CD14-positive monocyte (primary cell): ENCODE results near the gene RER1. TPM values are rescaled to one million over a fixed set of nuclear protein-coding genes. Genes with fewer than 3 reads are reported as not detected.

Source experiments
- DNase-seq, 3 donors: peaks; one replicate each; pipeline ENCODE4 v3.0.0-alpha.2; 2011 to 2022
- H2AFZ ChIP-seq: 2 replicates; pipeline ENCODE4 v1.6.0; 2012; ENCODE audit warnings: mild to moderate bottlenecking, low read depth, low read length, inconsistent platforms; ENCODE audit not compliant: insufficient read depth, poor library complexity, severe bottlenecking
- H3K27ac ChIP-seq, 2 donors: 1 replicate in 1 of 2; 2 replicates in 1 of 2; pipeline ENCODE4 v1.5.1; 2012 to 2013; ENCODE audit warnings: low read length in 2 of 2, control low read depth in 1 of 2, inconsistent platforms in 1 of 2, low read depth in 1 of 2, mild to moderate bottlenecking in 1 of 2
- H3K27me3 ChIP-seq, 2 donors: one replicate each; pipeline versions ENCODE4 v1.6.0 to v1.6.1; 2011 to 2013; ENCODE audit warnings: low read length in 2 of 2; ENCODE audit not compliant: control insufficient read depth in 2 of 2, insufficient read depth in 2 of 2
- H3K36me3 ChIP-seq, 2 donors: replicated peaks in 1 of 2; 1 replicate in 1 of 2; 2 replicates in 1 of 2; pipeline versions ENCODE4 v1.5.1 to v1.6.1; 2012 to 2013; ENCODE audit warnings: low read length in 2 of 2, control low read depth in 1 of 2, inconsistent platforms in 1 of 2, mild to moderate bottlenecking in 1 of 2; ENCODE audit not compliant: insufficient read depth in 2 of 2, control insufficient read depth in 1 of 2
- H3K4me1 ChIP-seq, 2 donors: 1 replicate in 1 of 2; 2 replicates in 1 of 2; pipeline versions ENCODE4 v1.5.1 to v1.6.1; 2012 to 2013; ENCODE audit warnings: low read length in 2 of 2, control low read depth in 1 of 2, inconsistent platforms in 1 of 2, mild to moderate bottlenecking in 1 of 2, moderate library complexity in 1 of 2; ENCODE audit not compliant: insufficient read depth in 2 of 2, control insufficient read depth in 1 of 2
- H3K4me2 ChIP-seq: replicated peaks from 2 replicates; pipeline ENCODE3; 2012; ENCODE audit warnings: low read length, moderate library complexity, mild to moderate bottlenecking; ENCODE audit not compliant: poor library complexity, severe bottlenecking; ENCODE audit errors: extremely low read depth
- H3K4me3 ChIP-seq, 3 experiments: fragments of 200-600 bp in 1 of 3; sonication (generic) in 1 of 3; replicated peaks in 1 of 3; 1 replicate in 2 of 3; 2 replicates in 1 of 3; pipeline ENCODE4 v1.5.1; 2011 to 2013; ENCODE audit warnings: low read length in 3 of 3, mild to moderate bottlenecking in 3 of 3, control low read depth in 2 of 3, low read depth in 2 of 3, inconsistent platforms in 1 of 3, moderate library complexity in 1 of 3
- H3K79me2 ChIP-seq: 2 replicates; pipeline ENCODE4 v1.6.0; 2012; ENCODE audit warnings: mild to moderate bottlenecking, control low read depth, inconsistent platforms, low read length, moderate library complexity; ENCODE audit not compliant: insufficient read depth
- H3K9ac ChIP-seq: 2 replicates; pipeline ENCODE4 v1.6.0; 2017; ENCODE audit warnings: low read length, mild to moderate bottlenecking; ENCODE audit not compliant: insufficient read depth, poor library complexity, severe bottlenecking
- H3K9me3 ChIP-seq, 2 donors: replicated peaks in 1 of 2; 1 replicate in 1 of 2; 2 replicates in 1 of 2; pipeline versions ENCODE4 v1.5.1 to v1.6.1; 2012 to 2013; ENCODE audit warnings: low read length in 2 of 2, control low read depth in 1 of 2; ENCODE audit not compliant: control insufficient read depth in 1 of 2, insufficient read depth in 1 of 2
- H4K20me1 ChIP-seq: 2 replicates; pipeline ENCODE4 v1.6.0; 2012; ENCODE audit warnings: mild to moderate bottlenecking, low read length, control low read depth, moderate library complexity; ENCODE audit not compliant: insufficient read depth
- H3K27ac Mint-ChIP-seq, 7 donors: one replicate each; pipeline ENCODE4 v1.8.0; 2020; ENCODE audit warnings: mild to moderate bottlenecking in 7 of 7, mixed read lengths in 7 of 7, moderate library complexity in 6 of 7, inconsistent platforms in 2 of 7
- H3K27me3 Mint-ChIP-seq, 3 donors: one replicate each; pipeline ENCODE4 v1.8.0; 2021 to 2022; ENCODE audit warnings: low read depth in 3 of 3, mild to moderate bottlenecking in 3 of 3, mixed read lengths in 3 of 3, moderate library complexity in 3 of 3, inconsistent platforms in 1 of 3
- H3K36me3 Mint-ChIP-seq, 2 donors: one replicate each; pipeline ENCODE4 v1.8.0; 2020; ENCODE audit warnings: mixed read lengths in 2 of 2, inconsistent platforms in 1 of 2, mild to moderate bottlenecking in 1 of 2
- H3K4me1 Mint-ChIP-seq: one replicate; pipeline ENCODE4 v1.8.0; 2020; ENCODE audit warnings: mild to moderate bottlenecking, mixed read lengths
- H3K4me3 Mint-ChIP-seq, 2 donors: one replicate each; pipeline ENCODE4 v1.8.0; 2020; ENCODE audit warnings: mild to moderate bottlenecking in 2 of 2, mixed read lengths in 2 of 2, moderate library complexity in 1 of 2
- H3K9me3 Mint-ChIP-seq, 7 donors: one replicate each; pipeline ENCODE4 v1.8.0; 2020 to 2022; ENCODE audit warnings: mixed read lengths in 7 of 7, mild to moderate bottlenecking in 6 of 7, moderate library complexity in 6 of 7, inconsistent platforms in 2 of 7
- CTCF ChIP-seq: fragments of 200-600 bp; IDR thresholded peaks from one replicate; pipeline ENCODE4 v1.8.0; 2022; ENCODE audit warnings: antibody characterized with exemption, mild to moderate bottlenecking
- WGBS: methylation state at CpG from one replicate; pipeline ENCODE4 v1.1.5; 2013; ENCODE audit warnings: missing lambda C conversion rate; ENCODE audit not compliant: insufficient coverage; 5-methylcytosine and 5-hydroxymethylcytosine counted together
- intact Hi-C, 2 donors: fragments of 100-400 bp; cut with micrococcal nuclease; formaldehyde crosslinking; loops; one replicate each; pipeline versions ENCODE4 v1.15.0 to v1.15.1; 2023
- polyA plus RNA-seq, 3 donors: library from polyadenylated mRNA; depleted of rRNA in 1 of 3; unstranded in 2 of 3; stranded (reverse) in 1 of 3; fragments of 300-500 nt in 2 of 3; fragments of >200 nt in 1 of 3; fragmentation: Illumina TruSeq in 2 of 3; gene quantifications; 1 replicate in 2 of 3; 2 replicates in 1 of 3; pipeline ENCODE4 v1.2.3, GENCODE V29; 2012 to 2021

The RER1 gene
- polyA plus RNA-seq, 3 donors: 98.3 to 235 (median 193) TPM

DNA sequence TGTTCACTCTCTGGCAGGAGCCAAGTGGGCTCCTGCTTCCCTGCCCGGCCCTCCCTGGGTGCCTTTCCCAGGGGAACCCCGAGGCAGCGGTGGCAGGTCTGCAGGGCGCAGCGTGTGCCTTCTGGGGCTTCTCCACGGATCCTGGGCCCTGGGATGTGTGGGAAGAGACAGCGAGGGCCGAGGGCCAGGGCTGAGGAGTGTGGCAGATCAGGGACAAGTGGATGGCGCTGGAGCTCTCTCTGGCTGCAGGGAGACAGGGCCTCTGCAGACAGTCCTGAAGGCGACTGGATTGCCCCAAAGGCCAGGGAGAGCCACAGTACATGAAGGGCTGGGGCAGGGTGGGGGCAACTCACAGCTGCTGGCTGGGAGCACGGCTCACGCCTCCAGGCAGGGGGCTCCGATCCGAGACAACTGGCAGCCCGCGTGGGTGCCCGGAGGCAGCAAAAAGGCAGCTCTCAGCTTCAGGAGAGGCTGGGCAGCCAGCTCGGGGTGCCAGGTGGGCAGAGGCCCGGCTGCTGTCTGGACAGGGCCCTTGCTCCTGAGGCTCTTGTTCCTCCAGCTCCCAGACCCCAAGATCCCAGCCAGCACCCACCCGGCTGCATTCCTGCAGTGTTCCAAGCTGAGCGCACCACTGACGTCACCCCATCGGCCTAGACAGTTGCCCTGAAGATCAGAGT is 16.3 kb upstream of the RER1 start:
- TF ChIP-seq CTCF: no peak
- Mint-ChIP-seq H3K9me3 (peaks cover 0 to 6% (median 0%) of the 10 kb centered on the region in 7 donors), H3K27me3 (peaks cover 0 to 1% (median 0%) of the 10 kb centered on the region in 3 donors), H3K27ac (no peak overlapping the region), H3K4me1 (peaks cover 9% of the 10 kb centered on the region), H3K36me3 (no peaks in the 10 kb centered on the region), H3K4me3 (no peak overlapping the region)
- peaks cover 4 to 6% of the 10 kb centered on the region in 2 donors for H3K4me1 ChIP-seq
- no peak overlapping the region for H2AFZ ChIP-seq
- H3K27ac ChIP-seq: no peak overlapping the region
- no peaks in the 10 kb centered on the region for H3K36me3 ChIP-seq
- H3K4me2 ChIP-seq: no peak overlapping the region
- no peaks in the 10 kb centered on the region for H3K27me3 ChIP-seq
- H3K4me3 ChIP-seq: no peak overlapping the region
- H4K20me1 ChIP-seq: no peaks in the 10 kb centered on the region
- intact Hi-C loops: no loop called here
- H3K79me2 ChIP-seq: no peaks in the 10 kb centered on the region
- WGBS: 90% methylated on average over 21 of the region's 23 CpGs
- DNase-seq: no peak
- no peaks in the 10 kb centered on the region for H3K9me3 ChIP-seq
- H3K9ac ChIP-seq: peak overlapping the region; percentile 4

DNA sequence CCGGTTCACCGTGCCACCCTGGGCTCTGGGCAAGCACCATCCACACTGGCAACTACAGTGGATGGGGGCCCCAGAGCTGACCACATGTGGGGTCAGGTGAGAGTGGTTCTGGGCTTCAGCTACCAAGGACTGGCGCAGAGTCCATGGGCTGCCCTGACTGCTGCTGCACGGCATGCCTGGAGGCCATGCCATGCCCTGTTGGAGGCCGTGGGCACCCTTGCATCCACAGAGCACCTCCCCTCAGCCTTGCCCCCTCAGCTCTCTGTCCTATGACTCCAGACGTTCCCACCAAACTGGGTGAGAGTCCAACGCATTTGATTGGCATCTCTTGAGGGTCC is 15.7 kb upstream of the RER1 start:
- no peaks in the 10 kb centered on the region for H4K20me1 ChIP-seq
- no peak overlapping the region for H3K4me3 Mint-ChIP-seq
- no peak overlapping the region for H3K27ac ChIP-seq
- peaks cover 9% of the 10 kb centered on the region for H3K4me1 Mint-ChIP-seq
- H3K9me3 ChIP-seq: no peaks in the 10 kb centered on the region
- H3K4me1 ChIP-seq: peaks cover 4 to 6% of the 10 kb centered on the region in 2 donors
- 93% methylated on average over 7 of the region's 7 CpGs for WGBS
- H3K79me2 ChIP-seq: no peaks in the 10 kb centered on the region
- no peaks in the 10 kb centered on the region for H3K36me3 ChIP-seq
- H2AFZ ChIP-seq: no peak overlapping the region
- H3K27me3 ChIP-seq: no peaks in the 10 kb centered on the region
- no peak overlapping the region for H3K4me3 ChIP-seq
- peak overlapping the region in 1 of 7 donors; percentile 46 for H3K27ac Mint-ChIP-seq
- intact Hi-C loops: no loop called here
- H3K27me3 Mint-ChIP-seq: peaks cover 0 to 1% (median 0%) of the 10 kb centered on the region in 3 donors
- H3K9me3 Mint-ChIP-seq: peaks cover 0 to 6% (median 0%) of the 10 kb centered on the region in 7 donors
- no peak for DNase-seq
- no peak overlapping the region for H3K9ac ChIP-seq
- H3K36me3 Mint-ChIP-seq: no peaks in the 10 kb centered on the region
- H3K4me2 ChIP-seq: no peak overlapping the region
- no peak for TF ChIP-seq CTCF
